K562 (cell line): Measurements from ENCODE around the gene SGPL1.

Source experiments
- ATF7 ChIP-seq: fragments of 450-650 bp; IDR thresholded peaks from 2 replicates; pipeline ENCODE4 v1.7.1; 2014; ENCODE audit warnings: mild to moderate bottlenecking, moderate library complexity
- CTCF ChIP-seq, 3 experiments: IDR thresholded peaks in 2 of 3; conservative IDR thresholded peaks in 1 of 3; 2 replicates each; pipeline ENCODE4 v1.5.1; 2011 to 2012; ENCODE audit warnings: low read length in 3 of 3, mild to moderate bottlenecking in 3 of 3, control low read depth in 2 of 3, improper control_type of control experiment in 1 of 3, inconsistent platforms in 1 of 3, low read depth in 1 of 3, mixed read lengths in 1 of 3, moderate library complexity in 1 of 3; ENCODE audit not compliant: insufficient read depth in 2 of 3
- ELK1 ChIP-seq: sonication (generic); formaldehyde crosslinking; IDR thresholded peaks from 2 replicates; pipeline ENCODE4 v1.8.1; 2022; ENCODE audit warnings: missing genetic modification reagents
- HDAC6 ChIP-seq: IDR thresholded peaks from 2 replicates; pipeline ENCODE4 v1.6.1; 2012; ENCODE audit warnings: low read depth, mild to moderate bottlenecking, control low read depth, inconsistent platforms, low read length, moderate library complexity
- IRF9 ChIP-seq: fragments of 450-650 bp; IDR thresholded peaks from 2 replicates; pipeline ENCODE4 v1.6.1; 2016; ENCODE audit warnings: missing biosample characterization, missing genetic modification characterization
- JUND ChIP-seq, 2 experiments: IDR thresholded peaks; 2 replicates in 1 of 2; 3 replicates in 1 of 2; pipeline ENCODE4 v1.6.1; 2011; ENCODE audit warnings: borderline replicate concordance in 2 of 2, low read depth in 2 of 2, low read length in 2 of 2, improper control_type of control experiment in 1 of 2, missing biosample characterization in 1 of 2, missing genetic modification characterization in 1 of 2, missing genetic modification reagents in 1 of 2
- NELFE ChIP-seq: IDR thresholded peaks from 2 replicates; pipeline ENCODE4 v1.6.1; 2011; ENCODE audit warnings: mild to moderate bottlenecking; ENCODE audit not compliant: insufficient read depth, insufficient read length
- NFRKB ChIP-seq: fragments of 450-650 bp; IDR thresholded peaks from 2 replicates; pipeline ENCODE4 v1.6.1; 2016; ENCODE audit warnings: low read depth
- RAD51 ChIP-seq: fragments of 450-650 bp; IDR thresholded peaks from 2 replicates; pipeline ENCODE4 v1.7.1; 2016; ENCODE audit warnings: low read depth, mild to moderate bottlenecking, borderline replicate concordance
- ZNF445 ChIP-seq: fragments of 250-450 bp; sonication (Bioruptor Pico); IDR thresholded peaks from 2 replicates; pipeline ENCODE4 v1.4.0; 2020; ENCODE audit warnings: low read depth, mild to moderate bottlenecking, moderate library complexity

DNA sequence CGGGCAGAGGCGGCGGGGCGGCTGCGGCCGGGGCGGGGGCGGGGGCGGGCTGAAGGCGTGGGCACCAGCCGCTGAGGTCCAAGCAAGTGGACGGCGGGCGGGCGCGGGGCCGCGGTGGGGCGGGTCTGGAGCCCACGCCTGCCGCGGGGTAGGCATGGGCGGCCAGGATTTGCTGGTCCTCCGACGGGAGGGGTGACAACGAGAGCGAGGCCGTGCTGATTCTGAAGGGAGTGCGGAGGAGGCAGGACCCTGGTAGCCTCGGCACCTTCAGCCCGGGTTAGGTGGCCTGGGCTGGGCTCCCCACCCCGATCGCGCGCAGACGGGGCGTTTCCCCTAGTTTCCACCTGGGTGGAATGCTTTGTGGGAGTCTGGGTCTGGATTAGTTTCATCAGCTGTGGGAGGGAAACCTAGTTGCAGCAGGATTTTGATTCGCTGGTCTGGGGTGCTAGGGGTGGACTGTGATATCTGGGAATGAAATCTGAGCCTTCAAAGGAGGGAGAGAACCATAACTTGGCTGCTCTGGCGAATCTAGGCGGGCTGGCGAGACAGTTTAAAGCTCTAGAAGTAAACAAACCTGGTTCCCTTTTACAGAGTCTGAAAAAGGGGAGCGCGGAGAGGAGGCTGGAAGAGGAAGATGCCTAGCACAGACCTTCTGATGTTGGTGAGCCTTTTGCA is 609 bp downstream of the SGPL1 start:
- no peak for TF ChIP-seq CTCF (IDR thresholded peaks at IDR 0.05 in 2 of 3, conservative IDR thresholded peaks at IDR 0.05 in 1 of 3; ENCODE audit: insufficient read depth in 2 of 3, low read depth in 1 of 3, low read length in 3 of 3)
- no peak for TF ChIP-seq ZNF445 (CRISPR knock-in tag)
- 0 out of 2 replicates have a peak, but pooled peaks have one; percentile 26 for TF ChIP-seq JUND (IDR thresholded peaks at IDR 0.05; ENCODE audit: borderline replicate concordance, low read depth, low read length)
- no peak; the same call in 2 of the 3 replicates for TF ChIP-seq JUND (tag; IDR thresholded peaks at IDR 0.05; ENCODE audit: borderline replicate concordance, low read depth, low read length)
- TF ChIP-seq ATF7, result no peak; the same call in 1 of the 2 replicates
- no peak for TF ChIP-seq HDAC6
- TF ChIP-seq ELK1 (CRISPR knock-in tag), result no peak
- TF ChIP-seq NFRKB, result no peak
- TF ChIP-seq RAD51, result no peak
- no peak for TF ChIP-seq NELFE
- TF ChIP-seq IRF9 (tag), result no peak
